UCSD-AML1 (cell line): Measurements from ENCODE around the gene MGMT.

Experiments
- DNase-seq: peaks from one replicate; lab custom pipeline; 2025; ENCODE audit not compliant: unreplicated experiment; lab: John Stamatoyannopoulos, UW

The MGMT gene

DNA sequence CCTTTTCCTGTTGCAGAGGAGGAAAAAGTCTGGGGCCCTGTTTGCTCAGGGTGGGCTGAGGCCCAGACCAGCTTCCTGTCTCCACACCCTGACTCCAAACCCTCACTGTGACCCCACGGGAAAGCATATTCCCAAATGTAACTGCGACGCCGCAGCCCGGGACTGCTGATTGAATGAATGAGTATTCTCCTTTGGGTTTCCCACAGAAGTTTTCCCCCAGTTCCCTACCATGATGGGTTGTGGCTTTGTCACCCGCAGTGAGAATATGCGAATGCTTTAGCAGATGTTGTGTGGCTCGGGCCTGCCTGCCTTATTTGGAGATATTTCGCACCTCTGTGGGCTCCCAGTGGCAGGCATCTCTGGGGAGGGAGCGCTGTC, 50.6 kb downstream of the MGMT start:
- DNase-seq = no peak

DNA sequence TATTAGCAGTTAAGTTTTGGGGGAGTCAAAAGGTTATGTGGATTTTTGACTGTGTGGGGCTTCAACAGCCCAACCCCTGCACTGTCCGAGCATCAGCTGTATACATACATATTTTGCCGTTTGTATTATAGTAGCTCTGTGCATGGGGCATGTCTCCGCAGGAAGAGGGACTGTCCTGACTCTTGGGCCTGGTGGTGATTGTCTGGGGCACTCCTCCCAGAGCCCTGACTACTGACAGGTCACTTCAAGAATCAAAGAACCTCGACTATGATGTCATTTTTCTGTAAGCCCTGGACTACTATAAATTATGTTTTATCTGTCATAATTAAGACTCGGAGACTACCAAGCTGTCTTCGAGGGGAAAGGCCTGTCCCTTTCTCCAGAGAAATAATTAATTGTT, 51.8 kb downstream of the MGMT start:
- DNase-seq = no peak

DNA sequence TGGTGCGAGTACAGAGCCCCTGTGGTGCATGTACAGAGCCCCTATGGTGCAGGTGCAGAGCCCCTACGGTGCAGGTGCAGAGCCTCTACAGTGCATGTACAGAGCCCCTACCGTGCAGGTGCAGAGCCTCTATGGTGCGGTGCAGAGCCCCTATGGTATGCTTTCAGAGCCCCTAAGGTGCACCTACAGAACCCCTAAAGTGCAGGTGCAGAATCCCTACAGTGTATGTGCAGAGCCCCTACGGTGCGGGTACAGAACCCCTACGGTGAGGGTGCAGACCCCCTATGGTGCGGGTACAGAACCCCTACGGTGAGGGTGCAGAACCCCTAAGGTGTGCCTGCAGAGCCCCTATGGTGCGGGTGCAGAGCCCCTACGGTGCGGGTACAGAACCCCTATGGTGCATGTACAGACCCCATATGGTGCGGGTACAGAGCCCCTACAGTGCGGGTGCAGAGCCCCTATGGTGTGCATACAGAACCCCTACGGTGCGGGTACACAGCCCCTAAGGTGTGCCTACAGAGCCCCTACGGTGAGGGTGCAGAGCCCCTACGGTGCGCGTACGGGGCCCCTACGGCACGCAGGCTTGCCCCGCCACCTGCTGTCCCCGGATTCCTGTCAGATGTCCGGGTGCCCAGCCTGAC, 53.5 kb downstream of the MGMT start:
- no peak for DNase-seq

DNA sequence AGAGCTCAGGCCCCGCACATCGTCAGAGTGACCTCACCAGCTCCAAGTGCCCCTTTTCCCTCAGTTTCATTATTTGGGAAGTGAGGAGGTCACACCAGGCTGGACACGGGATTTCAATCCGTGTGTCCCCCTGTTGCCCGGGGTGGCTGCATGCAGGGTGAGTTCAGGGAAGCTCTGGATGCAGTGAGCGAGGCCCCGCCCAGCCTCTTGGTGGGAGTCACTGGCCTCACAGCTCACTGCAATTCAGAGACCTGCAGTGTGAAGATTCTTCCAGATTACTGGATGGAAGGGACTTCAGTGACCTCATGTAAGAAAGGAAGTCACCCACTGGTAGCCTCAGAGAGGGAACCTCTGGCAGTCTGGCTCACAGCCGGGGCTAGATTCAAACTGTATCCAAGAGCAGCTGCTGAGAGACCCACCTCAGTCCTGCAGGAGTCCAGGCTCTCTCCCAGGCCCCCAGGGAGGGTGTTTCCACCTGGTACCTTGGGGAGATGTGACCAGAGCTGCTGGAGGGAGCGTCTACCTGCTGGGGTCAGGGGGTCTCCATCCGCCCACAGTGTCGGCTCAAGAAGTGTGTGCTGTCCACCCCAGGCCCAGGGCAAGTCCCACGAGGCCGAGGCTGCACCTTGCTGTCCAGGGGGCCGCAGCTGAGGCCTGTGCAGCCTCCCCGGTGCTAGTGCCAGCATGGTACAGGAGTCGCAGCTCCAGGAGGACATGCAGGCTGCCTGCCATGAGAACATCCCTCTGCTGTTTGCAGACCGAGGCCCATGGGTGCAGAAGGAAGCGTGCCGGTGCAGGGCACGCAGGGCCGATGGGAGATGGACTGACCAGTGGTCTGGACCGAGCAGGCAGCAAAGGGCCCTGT, 54.4 kb downstream of the MGMT start:
- no peak for DNase-seq

- DNase-seq = no peak
Measured at GRCh38 chr10:129522041-129522585, 55.1 kb downstream of the MGMT start.

GRCh38 chr10:129523031-129523722, 56.1 kb downstream of the MGMT start:
- no peak for DNase-seq

GRCh38 chr10:129523723-129524316, 56.8 kb downstream of the MGMT start:
- no peak for DNase-seq

GRCh38 chr10:129524936-129525335, 57.9 kb downstream of the MGMT start:
- no peak for DNase-seq

DNA sequence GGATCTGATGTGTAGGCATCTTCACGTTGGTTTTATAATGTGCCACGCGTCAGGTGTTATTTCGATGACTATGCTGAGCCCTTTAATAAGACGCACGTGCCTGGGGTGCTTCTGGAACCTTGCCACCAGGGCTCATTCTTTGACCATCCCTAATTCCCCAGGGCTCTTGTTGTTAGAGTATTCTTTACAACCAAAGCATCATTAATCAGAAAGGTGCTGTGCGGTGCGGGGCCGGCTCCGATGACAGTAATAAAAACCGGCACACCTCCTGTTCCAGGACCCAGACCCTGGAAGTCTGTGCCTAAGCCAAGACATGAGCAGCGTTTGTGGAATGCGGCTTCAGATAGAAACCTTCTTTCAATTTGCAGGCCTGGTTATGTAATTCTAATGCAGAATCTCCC, 58.4 kb downstream of the MGMT start:
- no peak for DNase-seq

- no peak for DNase-seq
Measured at GRCh38 chr10:129526943-129527342, 59.9 kb downstream of the MGMT start.

DNA sequence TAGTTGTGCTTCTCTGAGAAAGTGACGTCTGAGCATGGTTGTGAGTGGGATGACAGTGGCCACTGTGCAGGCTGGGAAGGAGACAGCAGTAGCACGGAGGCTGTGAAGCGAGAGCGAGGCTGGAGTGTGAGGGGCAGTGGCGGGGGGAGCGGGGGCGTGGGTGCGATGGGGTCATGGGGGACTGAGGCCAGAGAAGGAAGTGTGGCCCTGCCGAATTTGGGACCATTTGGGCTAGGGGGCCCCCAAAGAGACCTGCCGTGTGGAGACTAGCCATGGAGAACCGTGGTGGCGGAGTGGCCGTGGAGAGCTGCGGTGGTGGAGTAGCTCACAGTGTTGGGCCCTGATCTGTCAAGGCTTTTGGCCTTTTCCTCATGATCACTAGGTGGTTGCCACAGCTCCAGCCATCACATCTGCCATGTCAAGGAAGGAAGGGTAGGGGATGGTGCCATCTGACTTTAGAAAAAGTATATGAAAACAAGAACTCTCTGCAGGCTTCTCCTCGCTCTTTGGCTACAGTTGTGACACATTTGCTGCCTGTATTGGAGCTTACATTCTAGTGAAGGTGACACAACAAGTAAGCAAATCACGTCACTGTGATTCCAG, 61.4 kb downstream of the MGMT start:
- DNase-seq = no peak

DNA sequence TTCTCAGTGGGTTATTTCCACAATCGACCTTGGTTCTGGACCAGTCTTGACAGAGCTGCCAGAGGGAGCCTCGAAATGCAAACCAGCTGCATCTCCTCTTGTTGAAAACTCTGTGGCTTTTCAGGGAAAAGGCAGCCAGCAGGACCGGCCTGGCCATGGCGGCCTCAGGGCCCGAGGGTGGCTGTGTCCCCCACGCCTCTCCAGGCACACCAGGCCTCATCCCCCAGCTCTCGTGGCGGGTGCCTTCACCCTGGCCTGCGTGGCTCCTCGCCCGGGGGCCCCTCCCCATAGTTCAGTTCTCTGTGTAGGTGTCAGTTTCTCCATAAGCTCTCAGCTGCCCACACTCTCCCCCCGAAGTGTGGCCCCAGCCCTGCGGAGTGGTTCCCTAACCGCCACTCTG, 63.5 kb downstream of the MGMT start:
- DNase-seq = no peak

GRCh38 chr10:129531195-129531968, 64.3 kb downstream of the MGMT start:
- DNase-seq = no peak

GRCh38 chr10:129531969-129532660, 65.1 kb downstream of the MGMT start:
- no peak for DNase-seq

DNA sequence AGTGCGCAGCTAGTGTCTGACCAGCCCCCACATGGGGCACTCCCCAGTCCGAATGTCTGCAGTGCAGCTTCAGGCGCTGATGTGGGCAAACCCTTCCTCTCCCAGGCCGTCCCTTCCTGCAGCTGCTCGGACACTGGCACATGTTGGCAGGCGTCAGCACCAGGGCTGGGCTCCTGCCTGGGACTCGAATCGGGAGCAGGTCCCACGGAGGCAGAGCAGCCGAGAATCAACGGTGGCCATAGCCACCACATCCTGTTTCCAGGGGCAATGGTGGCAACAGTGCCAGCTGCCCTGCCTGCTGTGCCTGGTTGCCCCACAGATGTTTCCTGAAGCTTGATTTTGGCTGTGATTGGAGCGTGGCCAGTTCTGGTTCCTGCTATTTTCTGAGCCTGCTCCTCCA, 65.8 kb downstream of the MGMT start:
- no peak for DNase-seq

DNA sequence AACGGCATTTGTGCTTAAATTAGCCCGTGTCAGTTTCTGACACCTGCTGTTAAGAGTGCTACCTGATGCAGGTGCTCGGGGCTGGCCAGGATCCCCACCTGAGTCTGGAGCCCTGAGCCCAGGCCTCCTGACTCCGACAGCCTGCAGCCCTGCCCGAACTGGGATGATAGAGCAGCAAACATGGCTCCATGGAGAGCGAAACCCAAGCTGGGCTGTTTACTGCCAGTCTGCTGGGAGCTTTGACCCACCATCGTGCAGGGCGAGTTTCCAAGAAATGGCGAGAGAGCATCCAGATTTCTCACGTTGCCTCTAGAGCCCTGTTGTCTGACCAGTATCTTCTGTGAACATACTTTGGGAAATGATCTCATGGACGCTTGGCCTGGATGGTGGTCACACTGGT, 66.2 kb downstream of the MGMT start:
- DNase-seq = no peak

- no peak for DNase-seq
Measured at GRCh38 chr10:129534826-129535225, 67.8 kb downstream of the MGMT start.

- no peak for DNase-seq
Measured at GRCh38 chr10:129536336-129536735, 69.3 kb downstream of the MGMT start.

- DNase-seq = no peak
Measured at GRCh38 chr10:129537151-129537550, 70.1 kb downstream of the MGMT start.

GRCh38 chr10:129538236-129538635, 71.2 kb downstream of the MGMT start:
- no peak for DNase-seq
